ENCODE results near the gene SEMA3G.

The SEMA3G gene

DNA sequence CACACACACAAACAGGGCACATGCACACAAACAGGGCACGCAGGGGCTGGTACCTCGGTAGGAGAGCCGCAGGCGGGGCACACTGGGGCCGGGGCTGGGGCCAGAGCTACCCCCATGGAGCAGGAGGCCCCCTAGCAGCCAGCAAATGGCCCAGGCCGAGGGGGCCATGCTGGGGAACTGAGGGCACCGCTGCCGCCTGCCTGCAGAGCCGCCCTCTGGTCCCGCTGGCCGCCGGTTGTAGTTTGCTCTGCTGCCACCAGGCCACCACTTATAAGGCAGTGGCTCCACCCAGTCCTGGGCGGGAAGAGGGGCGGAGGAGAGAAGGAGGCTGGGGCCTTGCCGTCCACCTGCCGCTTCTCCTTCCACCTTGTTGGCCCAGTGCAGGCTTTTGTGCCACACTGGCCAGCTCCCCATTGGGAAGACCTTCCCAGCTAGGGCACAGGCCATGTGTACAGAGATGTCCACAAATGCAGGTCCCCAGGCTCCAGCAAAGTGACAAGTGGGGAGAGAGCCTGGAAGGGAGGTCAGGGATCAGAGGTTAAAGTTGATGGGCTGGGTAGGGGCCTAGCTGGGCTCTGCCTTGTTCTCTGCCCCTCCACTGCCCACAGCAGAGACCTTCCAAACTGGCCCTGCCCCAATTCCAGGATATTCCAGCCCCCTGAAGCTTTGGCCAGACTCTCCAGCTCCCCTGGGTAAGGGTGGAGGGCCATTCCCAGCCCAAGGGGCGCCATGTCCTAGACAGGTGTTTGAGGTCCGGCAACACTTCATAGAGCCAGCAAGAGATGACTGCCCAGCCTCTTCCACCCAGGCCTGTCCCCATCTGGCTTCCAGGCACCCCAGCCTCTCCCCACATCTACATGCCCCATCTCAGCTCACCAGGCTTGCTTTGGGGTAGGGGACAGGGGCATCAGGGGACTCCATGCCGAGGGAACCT lies at the start of gene SEMA3G:
Gene SEMA3G, minus strand, starts transcription at position 244 of the 934 bp plus-strand sequence. Its CDS starts 76 bp downstream, at position 168.
- H3K4me3 ChIP-seq (replicated peaks; ENCODE audit: low read depth, low read length) = no peak within 1 kb of the TSS
- DNase-seq (ENCODE audit: extremely low read depth, insufficient read length) = peak; percentile 63
- H3K36me3 ChIP-seq (ENCODE audit: control insufficient read depth, insufficient read depth, low read length) = no peaks in the 10 kb centered on the region

DNA sequence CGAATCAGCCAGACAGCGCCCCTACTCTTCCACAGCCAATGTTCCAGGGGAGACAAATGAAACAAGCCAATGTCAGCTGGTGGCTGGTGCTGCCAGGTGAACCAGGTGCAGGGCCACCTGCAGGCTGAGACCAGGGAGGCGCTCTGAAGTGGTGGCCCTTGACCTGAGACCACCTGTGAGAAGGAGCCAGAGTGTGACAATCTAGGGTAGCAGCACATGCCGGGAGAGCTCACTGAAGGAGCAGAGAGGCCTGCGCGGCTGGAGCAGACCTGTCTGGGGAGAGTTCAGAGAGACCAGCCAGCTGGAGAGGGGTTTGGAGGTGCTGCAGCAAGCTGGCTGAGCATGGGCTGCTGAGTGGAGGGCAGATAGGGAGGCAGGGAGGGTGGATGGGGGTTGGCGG lies 49.5 kb upstream of the SEMA3G start:
- no peak for TF ChIP-seq CTCF (IDR thresholded peaks at IDR 0.05; ENCODE audit: insufficient read depth, low read length, poor library complexity, severe bottlenecking)
- Histone ChIP-seq H3K4me3 (replicated peaks; ENCODE audit: low read depth, low read length) (no peak overlapping the region), H3K27me3 (replicated peaks; ENCODE audit: control insufficient read depth, insufficient read depth, low read length) (no peaks in the 10 kb centered on the region), H3K36me3 (ENCODE audit: control insufficient read depth, insufficient read depth, low read length) (peaks cover 20% of the 10 kb centered on the region)
- no peak for DNase-seq (ENCODE audit: extremely low read depth, insufficient read length)

More for the DNA sequence above, at the start of gene SEMA3G:
- no peaks in the 10 kb centered on the region for H3K27me3 ChIP-seq (replicated peaks; ENCODE audit: control insufficient read depth, insufficient read depth, low read length)
- TF ChIP-seq CTCF (IDR thresholded peaks at IDR 0.05; ENCODE audit: insufficient read depth, low read length, poor library complexity, severe bottlenecking) = peak; percentile 48

GRCh38 chr3:52493232-52494017 lies 48.5 kb upstream of the SEMA3G start:
- peaks cover 27% of the 10 kb centered on the region for H3K36me3 ChIP-seq (ENCODE audit: control insufficient read depth, insufficient read depth, low read length)
- no peak for DNase-seq (ENCODE audit: extremely low read depth, insufficient read length)
- H3K27me3 ChIP-seq (replicated peaks; ENCODE audit: control insufficient read depth, insufficient read depth, low read length) = no peaks in the 10 kb centered on the region
- no peak overlapping the region for H3K4me3 ChIP-seq (replicated peaks; ENCODE audit: low read depth, low read length)
- TF ChIP-seq CTCF (IDR thresholded peaks at IDR 0.05; ENCODE audit: insufficient read depth, low read length, poor library complexity, severe bottlenecking) = no peak

DNA sequence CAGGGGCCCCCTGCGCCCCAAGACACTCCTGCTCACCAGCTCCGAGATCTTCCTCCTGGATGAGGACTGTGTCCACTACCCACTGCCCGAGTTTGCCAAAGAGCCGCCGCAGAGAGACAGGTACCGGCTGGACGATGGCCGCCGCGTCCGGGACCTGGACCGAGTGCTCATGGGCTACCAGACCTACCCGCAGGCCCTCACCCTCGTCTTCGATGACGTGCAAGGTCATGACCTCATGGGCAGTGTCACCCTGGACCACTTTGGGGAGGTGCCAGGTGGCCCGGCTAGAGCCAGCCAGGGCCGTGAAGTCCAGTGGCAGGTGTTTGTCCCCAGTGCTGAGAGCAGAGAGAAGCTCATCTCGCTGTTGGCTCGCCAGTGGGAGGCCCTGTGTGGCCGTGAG lies 47.2 kb upstream of the SEMA3G start:
- Histone ChIP-seq H3K36me3 (ENCODE audit: control insufficient read depth, insufficient read depth, low read length) (peaks cover 37% of the 10 kb centered on the region), H3K27me3 (replicated peaks; ENCODE audit: control insufficient read depth, insufficient read depth, low read length) (no peaks in the 10 kb centered on the region), H3K4me3 (replicated peaks; ENCODE audit: low read depth, low read length) (no peak overlapping the region)
- DNase-seq (ENCODE audit: extremely low read depth, insufficient read length) = no peak
- no peak for TF ChIP-seq CTCF (IDR thresholded peaks at IDR 0.05; ENCODE audit: insufficient read depth, low read length, poor library complexity, severe bottlenecking)

DNA sequence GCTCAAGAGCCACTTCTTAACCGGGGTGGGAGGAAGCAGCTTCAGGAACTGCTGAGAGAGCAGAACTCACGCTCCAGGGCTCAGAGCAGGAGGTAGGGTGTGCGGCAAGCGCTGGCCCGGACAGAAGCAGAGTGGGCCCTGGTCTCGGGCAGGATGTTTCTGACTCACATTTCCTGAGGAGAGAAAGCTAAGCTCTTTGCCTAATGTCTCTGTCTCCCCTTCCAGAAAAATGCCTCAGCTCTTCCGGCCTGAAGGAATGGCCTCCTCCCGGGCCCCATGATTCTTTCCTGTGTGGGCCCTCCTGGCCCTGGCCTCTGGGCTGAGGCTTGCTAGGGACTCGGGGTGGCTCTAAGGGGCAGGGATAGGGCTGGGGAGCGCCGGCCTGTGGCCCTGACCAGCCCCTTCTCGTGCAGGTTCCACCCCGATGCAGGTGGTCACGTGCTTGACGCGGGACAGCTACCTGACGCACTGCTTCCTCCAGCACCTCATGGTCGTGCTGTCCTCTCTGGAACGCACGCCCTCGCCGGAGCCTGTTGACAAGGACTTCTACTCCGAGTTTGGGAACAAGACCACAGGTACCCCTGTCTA lies 46.1 kb upstream of the SEMA3G start:
- H3K27me3 ChIP-seq (replicated peaks; ENCODE audit: control insufficient read depth, insufficient read depth, low read length) = no peaks in the 10 kb centered on the region
- H3K36me3 ChIP-seq (ENCODE audit: control insufficient read depth, insufficient read depth, low read length) = peaks cover 39% of the 10 kb centered on the region
- no peak overlapping the region for H3K4me3 ChIP-seq (replicated peaks; ENCODE audit: low read depth, low read length)
- no peak for DNase-seq (ENCODE audit: extremely low read depth, insufficient read length)
- TF ChIP-seq CTCF (IDR thresholded peaks at IDR 0.05; ENCODE audit: insufficient read depth, low read length, poor library complexity, severe bottlenecking) = no peak

Data from GM06990 (cell line).